K562 (cell line): ENCODE measurements around the gene SLC35D2. TPM values are rescaled to one million over a fixed set of nuclear protein-coding genes. Genes with fewer than 3 reads are reported as not detected.

Experiments
- FOSL1 ChIP-seq: fragments of 200-800 bp; sonication (Bioruptor generic); conservative IDR thresholded peaks from 2 replicates; pipeline ENCODE4 v1.6.1; 2016; ENCODE audit warnings: missing genetic modification characterization, missing compliant biosample characterization
- MEF2A ChIP-seq: IDR thresholded peaks from 2 replicates; pipeline ENCODE4 v1.6.1; 2011; ENCODE audit warnings: low read depth, mild to moderate bottlenecking, low read length, moderate library complexity; ENCODE audit not compliant: control insufficient read depth
- MEIS2 ChIP-seq: fragments of 450-650 bp; IDR thresholded peaks from 2 replicates; pipeline ENCODE4 v1.6.1; 2014; ENCODE audit warnings: mild to moderate bottlenecking; ENCODE audit not compliant: partially characterized antibody
- MYNN ChIP-seq, 2 experiments: sonication (generic); formaldehyde crosslinking in 1 of 2; IDR thresholded peaks; 2 replicates each; pipeline versions ENCODE4 v1.5.0 to v1.6.1; 2016 to 2020; ENCODE audit warnings: antibody characterized with exemption in 1 of 2, missing genetic modification reagents in 1 of 2
- STAT5B ChIP-seq: fragments of 250-450 bp; sonication (Bioruptor Pico); IDR thresholded peaks from 2 replicates; pipeline ENCODE4 v1.8.0; 2021; ENCODE audit warnings: mild to moderate bottlenecking, inconsistent platforms
- ZNF311 ChIP-seq: fragments of 250-450 bp; sonication (Bioruptor Pico); IDR thresholded peaks from 2 replicates; pipeline ENCODE4 v1.4.0; 2020; ENCODE audit warnings: mild to moderate bottlenecking, moderate library complexity
- ZNF431 ChIP-seq: sonication (generic); formaldehyde crosslinking; IDR thresholded peaks from 2 replicates; pipeline ENCODE4 v1.8.0; 2022; ENCODE audit warnings: mild to moderate bottlenecking, missing genetic modification reagents
- ZNF583 ChIP-seq: fragments of 250-450 bp; sonication (Bioruptor Pico); IDR thresholded peaks from 2 replicates; pipeline ENCODE4 v1.4.0; 2020
- polyA plus RNA-seq, 8 experiments: library from polyadenylated mRNA; depleted of rRNA in 4 of 8; stranded (reverse) in 5 of 8; unstranded in 3 of 8; fragments of >200 nt; fragmentation: Nextera tagmentation in 2 of 8; fragmentation: Illumina TruSeq in 1 of 8; extraction: Ambion mirVana in 2 of 8; extraction: Trizol in 1 of 8; gene quantifications; 2 replicates each; pipeline versions ENCODE4 v1.2.1 to v1.2.3, GENCODE V29; 2011 to 2014; ENCODE audit warnings: inconsistent platforms in 1 of 8, missing spikeins in 1 of 8
- total RNA-seq, 7 experiments: library from RNA; depleted of rRNA in 6 of 7; stranded (reverse); fragments of >200 nt in 6 of 7; fragmentation: Illumina TruSeq in 2 of 7; extraction: Trizol in 2 of 7; gene quantifications; 2 replicates each; pipeline versions ENCODE4 v1.2.1 to v1.2.3, GENCODE V29; 2011 to 2021; ENCODE audit warnings: low replicate concordance in 1 of 7
- TF ChIP-seq, protein P1 (sequence below): fragments of 250-450 bp; sonication (Bioruptor Pico); IDR thresholded peaks from 2 replicates; pipeline ENCODE4 v1.4.0; 2020; ENCODE audit warnings: mild to moderate bottlenecking
- TF ChIP-seq, protein P2 (sequence below): fragments of 450-650 bp; IDR thresholded peaks from 2 replicates; pipeline ENCODE4 v1.6.1; 2016; ENCODE audit warnings: missing biosample characterization, missing genetic modification characterization

Gene SLC35D2
- total and polyA plus RNA-seq, 9 of the 15 experiments (the other 6 are each of a cell fraction or from before 2014, with no cell fraction given): 2.9 to 14.9 (median 11.7) TPM

DNA sequence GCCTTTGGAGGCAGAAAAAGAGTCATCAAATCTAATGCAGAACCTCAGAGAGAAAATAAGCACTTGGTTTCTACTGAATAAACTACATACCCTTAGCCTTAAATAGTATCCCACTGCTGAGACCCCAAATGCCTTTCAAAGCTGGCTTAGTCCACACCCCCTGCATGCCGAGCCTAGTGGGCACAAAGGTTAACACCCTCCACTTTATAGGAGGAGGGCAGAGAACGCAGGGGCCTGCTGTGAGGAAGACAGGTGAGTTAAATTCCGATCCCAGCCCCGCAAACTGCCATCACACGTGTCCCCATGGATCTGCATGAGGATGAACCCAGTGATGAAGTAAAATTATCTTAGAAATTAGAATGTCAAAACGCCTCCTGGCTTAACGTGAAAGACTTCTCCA is 62.0 kb downstream of the SLC35D2 start (continued):
- TF ChIP-seq, protein P1, sequence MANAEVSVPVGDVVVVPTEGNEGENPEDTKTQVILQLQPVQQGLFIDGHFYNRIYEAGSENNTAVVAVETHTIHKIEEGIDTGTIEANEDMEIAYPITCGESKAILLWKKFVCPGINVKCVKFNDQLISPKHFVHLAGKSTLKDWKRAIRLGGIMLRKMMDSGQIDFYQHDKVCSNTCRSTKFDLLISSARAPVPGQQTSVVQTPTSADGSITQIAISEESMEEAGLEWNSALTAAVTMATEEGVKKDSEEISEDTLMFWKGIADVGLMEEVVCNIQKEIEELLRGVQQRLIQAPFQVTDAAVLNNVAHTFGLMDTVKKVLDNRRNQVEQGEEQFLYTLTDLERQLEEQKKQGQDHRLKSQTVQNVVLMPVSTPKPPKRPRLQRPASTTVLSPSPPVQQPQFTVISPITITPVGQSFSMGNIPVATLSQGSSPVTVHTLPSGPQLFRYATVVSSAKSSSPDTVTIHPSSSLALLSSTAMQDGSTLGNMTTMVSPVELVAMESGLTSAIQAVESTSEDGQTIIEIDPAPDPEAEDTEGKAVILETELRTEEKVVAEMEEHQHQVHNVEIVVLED (CRISPR knock-in tag): no peak
- TF ChIP-seq ZNF583 (CRISPR knock-in tag): no peak
- TF ChIP-seq MEF2A: no peak
- TF ChIP-seq MYNN (IDR thresholded peaks at IDR 0.05): no peak
- TF ChIP-seq MYNN (CRISPR knock-in tag; IDR thresholded peaks at IDR 0.05): no peak
- no peak for TF ChIP-seq FOSL1 (tag)
- TF ChIP-seq ZNF311 (CRISPR knock-in tag): no peak
- TF ChIP-seq MEIS2: no peak
- no peak for TF ChIP-seq ZNF431 (CRISPR knock-in tag)
- no peak for TF ChIP-seq STAT5B (CRISPR knock-in tag)
- TF ChIP-seq, protein P2, sequence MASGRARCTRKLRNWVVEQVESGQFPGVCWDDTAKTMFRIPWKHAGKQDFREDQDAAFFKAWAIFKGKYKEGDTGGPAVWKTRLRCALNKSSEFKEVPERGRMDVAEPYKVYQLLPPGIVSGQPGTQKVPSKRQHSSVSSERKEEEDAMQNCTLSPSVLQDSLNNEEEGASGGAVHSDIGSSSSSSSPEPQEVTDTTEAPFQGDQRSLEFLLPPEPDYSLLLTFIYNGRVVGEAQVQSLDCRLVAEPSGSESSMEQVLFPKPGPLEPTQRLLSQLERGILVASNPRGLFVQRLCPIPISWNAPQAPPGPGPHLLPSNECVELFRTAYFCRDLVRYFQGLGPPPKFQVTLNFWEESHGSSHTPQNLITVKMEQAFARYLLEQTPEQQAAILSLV: no peak
